ENCODE data around the gene CXCL12.

Gene CXCL12

GRCh38 chr10:44327461-44327860 lies 57.4 kb downstream of the CXCL12 start:
- TF ChIP-seq BHLHE40 (IDR thresholded peaks at IDR 0.05; ENCODE audit: borderline replicate concordance) (no peak), HDGF (IDR thresholded peaks at IDR 0.05; ENCODE audit: borderline replicate concordance) (no peak), ARNT (IDR thresholded peaks at IDR 0.05) (no peak), FOXA1 (IDR thresholded peaks at IDR 0.05) (no peak), PKNOX1 (IDR thresholded peaks at IDR 0.05) (no peak), SUZ12 (IDR thresholded peaks at IDR 0.05) (no peak), CTBP1 (IDR thresholded peaks at IDR 0.05; ENCODE audit: borderline replicate concordance) (no peak), FOXM1 (IDR thresholded peaks at IDR 0.05; ENCODE audit: borderline replicate concordance) (no peak), NFRKB (IDR thresholded peaks at IDR 0.05) (no peak), L3MBTL2 (conservative IDR thresholded peaks at IDR 0.05) (no peak), SP1 (IDR thresholded peaks at IDR 0.05) (no peak), ZNF384 (IDR thresholded peaks at IDR 0.05) (no peak), FOXK2 (IDR thresholded peaks at IDR 0.05) (no peak), LEF1 (IDR thresholded peaks at IDR 0.05; ENCODE audit: borderline replicate concordance) (no peak), TARDBP (IDR thresholded peaks at IDR 0.05) (no peak), ELF4 (IDR thresholded peaks at IDR 0.05) (no peak)
- POLR2A ChIA-PET: no interaction called here
- DNase-seq (ENCODE audit: extremely low spot score): no peak
- CTCF ChIA-PET: no interaction called here

All from HEK293T (cell line).